GM12865 (cell line): ENCODE results near the gene GPR158.

Experiments
- DNase-seq: peaks from one replicate; pipeline ENCODE4 v3.0.0; 2010; ENCODE audit warnings: low read depth
- H3K4me3 ChIP-seq: 2 replicates; pipeline ENCODE4 v1.5.1; 2011; ENCODE audit warnings: mild to moderate bottlenecking, low read depth, low read length, control low read depth
- CTCF ChIP-seq: IDR thresholded peaks from 2 replicates; pipeline ENCODE4 v1.5.1; 2011; ENCODE audit warnings: low read length, control low read depth, low read depth, inconsistent platforms; ENCODE audit not compliant: insufficient read depth; ENCODE audit errors: missing control alignments

The GPR158 gene

GRCh38 chr10:25388862-25389206 is 214.0 kb downstream of the GPR158 start:
- TF ChIP-seq CTCF = no peak
- DNase-seq = no peak
- H3K4me3 ChIP-seq = no peak overlapping the region

- DNase-seq = no peak
- no peak for TF ChIP-seq CTCF
- no peak overlapping the region for H3K4me3 ChIP-seq
Observed at GRCh38 chr10:25390733-25391132, 215.9 kb downstream of the GPR158 start.

DNA sequence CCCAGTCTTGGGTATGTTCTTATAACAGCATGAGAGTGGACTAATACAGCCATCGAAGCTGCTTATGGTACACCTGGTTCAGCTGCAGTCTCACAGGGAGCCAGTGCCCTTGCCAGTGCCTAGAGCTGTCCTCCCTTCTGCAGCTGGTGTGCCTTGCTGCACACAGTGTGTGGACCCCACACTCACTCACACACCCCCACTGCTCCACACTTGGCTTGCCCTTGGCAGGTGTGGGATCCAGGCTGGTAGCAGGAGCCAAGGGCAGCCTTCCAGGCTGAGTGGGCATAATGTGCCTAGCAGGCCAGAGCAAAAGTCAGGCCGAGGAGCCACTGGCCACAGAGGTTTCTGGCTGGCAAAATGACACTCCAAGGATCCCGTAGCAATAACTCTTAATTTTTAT is 217.3 kb downstream of the GPR158 start:
- H3K4me3 ChIP-seq = no peak overlapping the region
- no peak for DNase-seq
- no peak for TF ChIP-seq CTCF

DNA sequence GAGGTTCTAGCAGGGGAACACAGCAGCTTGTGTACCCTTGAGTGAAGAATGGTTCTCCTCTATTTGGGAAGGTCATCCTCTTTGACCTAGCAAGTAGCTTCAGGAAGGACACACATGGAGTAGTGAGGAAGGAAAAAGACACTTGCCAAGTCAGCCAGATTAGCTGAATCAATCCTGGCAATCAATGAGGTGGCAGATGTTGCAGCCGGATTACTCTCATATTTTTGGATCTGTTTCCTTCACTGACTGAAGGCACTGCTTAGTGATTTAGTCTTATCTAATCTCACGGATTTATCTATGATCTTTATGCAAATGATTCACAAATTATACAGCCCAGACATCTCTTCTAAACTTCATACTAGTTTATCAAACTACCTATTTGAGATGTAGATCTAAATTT is 218.8 kb downstream of the GPR158 start:
- DNase-seq = no peak
- TF ChIP-seq CTCF = no peak
- no peak overlapping the region for H3K4me3 ChIP-seq

DNA sequence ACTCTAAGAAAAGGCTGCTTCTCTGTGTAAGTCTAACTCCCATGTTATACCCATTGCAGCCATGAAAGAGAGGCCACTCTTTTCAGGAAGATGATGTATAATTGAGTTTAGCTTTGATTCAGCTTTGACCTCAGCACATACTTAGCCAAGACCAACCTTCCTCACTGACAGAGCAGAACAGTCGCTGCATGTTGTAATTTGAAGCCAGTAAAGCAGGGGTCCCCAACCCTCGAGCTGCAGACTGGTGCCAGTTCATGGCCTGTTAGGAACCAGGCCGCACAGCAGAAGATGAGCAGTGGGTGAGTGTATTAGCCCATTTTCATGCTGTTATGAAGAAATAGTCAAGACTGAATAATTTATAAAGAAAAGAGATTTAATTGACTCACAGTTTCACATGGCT is 223.9 kb downstream of the GPR158 start:
- TF ChIP-seq CTCF = no peak
- no peak for DNase-seq
- H3K4me3 ChIP-seq = no peak overlapping the region

GRCh38 chr10:25405871-25406270 is 231.1 kb downstream of the GPR158 start:
- no peak for TF ChIP-seq CTCF
- H3K4me3 ChIP-seq = no peak overlapping the region
- DNase-seq = no peak

- TF ChIP-seq CTCF = no peak
Observed at GRCh38 chr10:25417611-25418010, 242.8 kb downstream of the GPR158 start.

More at GRCh38 chr10:25417611-25418010, 242.8 kb downstream of the GPR158 start:
- H3K4me3 ChIP-seq = no peak overlapping the region
- DNase-seq = no peak
